ENCODE results near the gene ODF2L.

- TF ChIP-seq RAD21 (IDR thresholded peaks at IDR 0.05; ENCODE audit: low read depth) = no peak
- no peak for TF ChIP-seq CEBPB (IDR thresholded peaks at IDR 0.05)
- no peak for TF ChIP-seq EP300 (IDR thresholded peaks at IDR 0.05; ENCODE audit: borderline replicate concordance)
- no peak for TF ChIP-seq MAX (IDR thresholded peaks at IDR 0.05)
- no peak for TF ChIP-seq REST (IDR thresholded peaks at IDR 0.05; ENCODE audit: low read depth)
- no peak for TF ChIP-seq TAF1 (IDR thresholded peaks at IDR 0.05; ENCODE audit: low read depth)
- TF ChIP-seq TEAD4 (IDR thresholded peaks at IDR 0.05) = no peak
- TF ChIP-seq FOXM1 (IDR thresholded peaks at IDR 0.05; ENCODE audit: borderline replicate concordance, low read depth) = no peak
These were observed 33.7 kb upstream of the ODF2L start for GRCh38 chr1:86429835-86430234.
